ENCODE measurements around the gene SLC2A4RG. TPM values are rescaled to one million over a fixed set of nuclear protein-coding genes. Genes with fewer than 3 reads are reported as not detected.

SLC2A4RG gene, protein sequence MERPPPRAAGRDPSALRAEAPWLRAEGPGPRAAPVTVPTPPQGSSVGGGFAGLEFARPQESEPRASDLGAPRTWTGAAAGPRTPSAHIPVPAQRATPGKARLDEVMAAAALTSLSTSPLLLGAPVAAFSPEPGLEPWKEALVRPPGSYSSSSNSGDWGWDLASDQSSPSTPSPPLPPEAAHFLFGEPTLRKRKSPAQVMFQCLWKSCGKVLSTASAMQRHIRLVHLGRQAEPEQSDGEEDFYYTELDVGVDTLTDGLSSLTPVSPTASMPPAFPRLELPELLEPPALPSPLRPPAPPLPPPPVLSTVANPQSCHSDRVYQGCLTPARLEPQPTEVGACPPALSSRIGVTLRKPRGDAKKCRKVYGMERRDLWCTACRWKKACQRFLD
- 32.0 TPM for total RNA-seq

DNA sequence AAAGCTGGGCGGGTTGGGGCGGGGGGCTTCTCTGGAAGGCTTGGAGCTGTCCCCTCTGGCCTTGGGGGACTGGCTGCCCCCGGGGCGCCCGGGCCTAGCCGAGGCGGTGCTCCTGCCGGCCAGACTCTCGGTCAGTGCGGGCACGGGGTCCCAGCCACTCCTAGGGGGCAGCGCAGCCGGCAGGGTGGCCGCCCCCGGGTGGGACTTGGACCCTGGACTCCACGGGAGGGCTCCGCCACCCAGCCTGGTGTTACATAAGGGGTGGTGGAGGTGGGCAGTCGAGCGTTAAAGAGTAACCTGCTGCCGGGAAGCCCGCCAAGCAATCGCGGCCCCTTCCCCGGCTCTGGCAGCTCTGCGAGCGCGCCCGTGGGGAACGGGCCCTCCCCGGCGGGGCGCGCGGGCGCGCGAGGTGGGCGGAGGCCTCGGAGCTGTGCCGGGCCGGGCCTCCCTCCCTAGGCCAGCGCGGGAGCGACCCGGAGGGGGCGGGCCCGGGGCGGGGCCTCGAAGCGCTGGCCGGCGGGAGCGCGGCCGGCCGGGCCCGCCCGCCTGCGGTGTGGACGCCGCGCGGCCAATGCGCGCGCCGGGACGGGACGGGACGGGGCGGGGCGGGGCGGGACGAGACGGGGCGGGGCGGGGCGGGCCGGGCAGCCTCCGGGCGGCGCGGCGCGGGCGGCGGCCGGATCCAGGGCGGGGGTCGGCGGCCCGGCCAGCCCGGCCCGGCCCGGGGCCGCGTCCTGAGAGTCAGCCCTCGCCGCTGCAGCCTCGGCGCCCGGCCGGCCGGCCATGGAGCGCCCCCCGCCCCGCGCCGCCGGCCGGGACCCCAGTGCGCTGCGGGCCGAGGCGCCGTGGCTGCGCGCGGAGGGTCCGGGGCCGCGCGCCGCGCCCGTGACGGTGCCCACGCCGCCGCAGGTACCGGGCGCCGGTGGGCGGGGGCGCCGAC lies at the start of gene SLC2A4RG:
SLC2A4RG (plus strand) TSS at position 647 of the 940 bp plus-strand sequence; CDS start at position 784, 137 bp downstream.

DNA sequence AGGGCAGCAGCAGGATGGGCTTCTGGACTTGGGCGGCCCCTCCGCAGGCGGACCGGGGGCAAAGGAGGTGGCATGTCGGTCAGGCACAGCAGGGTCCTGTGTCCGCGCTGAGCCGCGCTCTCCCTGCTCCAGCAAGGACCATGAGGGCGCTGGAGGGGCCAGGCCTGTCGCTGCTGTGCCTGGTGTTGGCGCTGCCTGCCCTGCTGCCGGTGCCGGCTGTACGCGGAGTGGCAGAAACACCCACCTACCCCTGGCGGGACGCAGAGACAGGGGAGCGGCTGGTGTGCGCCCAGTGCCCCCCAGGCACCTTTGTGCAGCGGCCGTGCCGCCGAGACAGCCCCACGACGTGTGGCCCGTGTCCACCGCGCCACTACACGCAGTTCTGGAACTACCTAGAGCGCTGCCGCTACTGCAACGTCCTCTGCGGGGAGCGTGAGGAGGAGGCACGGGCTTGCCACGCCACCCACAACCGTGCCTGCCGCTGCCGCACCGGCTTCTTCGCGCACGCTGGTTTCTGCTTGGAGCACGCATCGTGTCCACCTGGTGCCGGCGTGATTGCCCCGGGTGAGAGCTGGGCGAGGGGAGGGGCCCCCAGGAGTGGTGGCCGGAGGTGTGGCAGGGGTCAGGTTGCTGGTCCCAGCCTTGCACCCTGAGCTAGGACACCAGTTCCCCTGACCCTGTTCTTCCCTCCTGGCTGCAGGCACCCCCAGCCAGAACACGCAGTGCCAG lies 42.8 kb upstream of the SLC2A4RG start, which contains the start of gene TNFRSF6B:
TNFRSF6B (plus strand) TSS at position 25 of the 729 bp plus-strand sequence; CDS start at position 141, 116 bp downstream.

DNA sequence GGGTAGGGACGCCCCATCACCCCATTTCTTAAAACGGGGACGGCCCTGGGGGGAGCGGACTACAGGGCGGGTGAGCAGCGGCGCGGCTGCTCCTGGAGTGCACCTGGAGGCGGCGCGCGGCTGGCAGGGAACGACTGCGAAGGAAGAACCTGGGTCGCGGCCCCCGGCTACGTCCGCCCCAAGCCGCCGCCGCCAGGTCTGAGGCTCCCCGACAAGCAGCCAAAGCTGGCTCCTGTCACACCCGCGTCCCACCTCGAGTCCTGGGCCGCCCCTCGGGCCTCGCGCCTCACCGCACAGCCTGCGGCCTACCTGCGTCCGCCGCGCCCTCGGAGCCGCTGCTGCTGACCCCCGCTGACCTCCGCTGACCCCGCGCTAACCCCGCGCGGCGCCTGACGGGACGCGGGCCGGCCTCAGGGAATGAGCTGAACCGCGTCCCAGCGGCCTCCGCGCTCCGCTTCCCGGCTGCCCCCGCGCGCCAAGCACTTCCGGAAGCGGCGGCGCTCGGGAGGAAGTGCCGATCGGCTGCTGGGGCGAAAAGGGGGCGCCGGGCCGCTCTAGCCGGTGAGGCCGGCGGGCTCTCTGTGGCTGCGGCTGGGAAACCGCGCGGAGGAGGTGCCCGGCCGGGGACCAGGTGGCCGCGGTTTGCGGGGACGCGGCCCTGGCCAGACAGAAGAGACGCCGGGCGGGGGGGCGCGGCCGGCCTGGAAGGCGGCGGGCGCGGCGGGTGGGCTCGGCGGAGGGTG lies 31.8 kb upstream of the SLC2A4RG start, which contains the start of the genes ARFRP1 and ZGPAT:
ARFRP1 (minus strand) TSS at position 419 of the 743 bp plus-strand sequence. CDS start 885 bp downstream, outside the sequence.
ZGPAT (plus strand) TSS at position 482 of the 743 bp plus-strand sequence. CDS start 542 bp downstream, outside the sequence.

DNA sequence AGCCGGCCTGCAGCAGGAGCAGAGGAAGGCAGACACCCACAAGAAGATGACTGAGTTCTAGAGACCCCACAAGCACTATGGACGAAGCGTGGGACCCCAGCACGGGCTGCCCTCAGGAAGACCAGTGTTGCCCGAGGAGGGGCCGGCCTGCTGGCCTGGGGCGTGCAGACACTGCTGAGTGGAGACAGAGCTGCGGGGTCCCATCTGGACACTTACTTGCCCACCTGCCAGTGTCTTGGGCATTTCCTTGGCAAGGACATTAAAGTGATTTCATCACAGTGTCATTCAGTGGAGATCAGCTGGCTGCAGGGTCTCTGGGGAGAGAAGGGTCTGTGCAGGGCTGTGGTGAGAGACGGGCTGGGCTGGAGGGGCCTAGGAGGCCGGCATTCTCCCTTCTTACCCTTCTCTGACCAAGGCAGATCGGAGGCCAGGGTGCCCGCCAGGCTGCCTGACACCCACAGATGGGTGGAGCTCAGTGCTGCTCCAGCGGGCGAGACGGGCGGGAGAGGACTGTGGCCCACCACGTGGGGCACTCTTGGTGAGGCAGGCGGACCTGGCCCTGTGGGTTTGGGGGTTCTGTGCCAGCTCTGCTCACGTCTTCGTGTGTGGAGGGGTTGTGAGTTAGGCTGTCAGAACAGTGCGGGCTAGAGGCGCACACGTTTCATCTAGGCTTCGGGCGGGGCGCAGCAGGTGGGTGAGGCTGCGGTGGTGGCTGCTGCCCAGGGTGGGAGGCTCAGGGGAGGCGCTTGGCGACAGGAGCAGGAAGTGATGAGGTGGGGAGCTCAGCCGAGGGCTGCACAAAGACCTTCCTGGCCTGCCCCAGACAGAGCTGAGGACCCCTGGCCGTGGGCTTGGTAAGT lies 3.5 kb upstream of the SLC2A4RG start, which contains the start of gene LIME1:
LIME1 (plus strand) TSS at position 806 of the 860 bp plus-strand sequence. CDS start 886 bp downstream, outside the sequence.

Other genes with a start within 250 kb of the SLC2A4RG start
- 87.6 TPM for gene EEF1A2, start 240.7 kb upstream of the SLC2A4RG start, total RNA-seq
- 104 TPM for gene PPDPF, start 219.0 kb upstream of the SLC2A4RG start, total RNA-seq
- 1.3 TPM for gene PTK6, start 202.4 kb upstream of the SLC2A4RG start, total RNA-seq
- not detected for gene SRMS, start 192.0 kb upstream of the SLC2A4RG start, total RNA-seq
- 1.0 TPM for gene FNDC11, start 185.6 kb upstream of the SLC2A4RG start, total RNA-seq
- gene HELZ2, start 165.5 kb upstream of the SLC2A4RG start, total RNA-seq = 25.6 TPM
- 10.9 TPM for gene GMEB2, start 112.7 kb upstream of the SLC2A4RG start, total RNA-seq
- gene STMN3, start 86.4 kb upstream of the SLC2A4RG start, total RNA-seq = 51.6 TPM
- 51.3 TPM for gene RTEL1, start 81.5 kb upstream of the SLC2A4RG start, total RNA-seq
- gene TNFRSF6B, start 43.1 kb upstream of the SLC2A4RG start, total RNA-seq = 5.4 TPM
- gene ARFRP1, start 31.8 kb upstream of the SLC2A4RG start, total RNA-seq = 39.7 TPM
- gene ZGPAT, start 31.7 kb upstream of the SLC2A4RG start, total RNA-seq = 31.1 TPM
- 16.5 TPM for gene LIME1, start 3.1 kb upstream of the SLC2A4RG start, total RNA-seq
- gene ZBTB46, start 91.5 kb downstream of the SLC2A4RG start, total RNA-seq = 12.1 TPM
- gene ABHD16B, start 121.7 kb downstream of the SLC2A4RG start, total RNA-seq = not detected
- 69.2 TPM for gene TPD52L2, start 125.5 kb downstream of the SLC2A4RG start, total RNA-seq
- gene DNAJC5, start 155.3 kb downstream of the SLC2A4RG start, total RNA-seq = 55.5 TPM
- gene UCKL1, start 216.6 kb downstream of the SLC2A4RG start, total RNA-seq = 44.6 TPM
- gene ZNF512B, start 230.2 kb downstream of the SLC2A4RG start, total RNA-seq = 19.7 TPM
- gene SAMD10, start 239.9 kb downstream of the SLC2A4RG start, total RNA-seq = 8.9 TPM
- gene PRPF6, start 241.4 kb downstream of the SLC2A4RG start, total RNA-seq = 80.9 TPM

Data from camera-type eye (tissue), 1 donor.